GM21529 (cell line): ENCODE data around the gene GSAP.
A peak's percentile ranks its signal among the peaks of the same experiment; 100 is the strongest.

Experiments used
- ATAC-seq: cut with Tn5 transposase; IDR thresholded peaks from one replicate; pipeline ENCODE4 v1.9.1; 2021; ENCODE audit not compliant: unreplicated experiment

The GSAP gene

GRCh38 chr7:77330169-77330882 lies 85.8 kb downstream of the GSAP start:
- peak; percentile 81 for ATAC-seq

- ATAC-seq, result no peak
These were observed 86.5 kb downstream of the GSAP start for GRCh38 chr7:77329466-77330168.

- ATAC-seq, result no peak
These were observed 87.5 kb downstream of the GSAP start for GRCh38 chr7:77328669-77329068.

- no peak for ATAC-seq
These were observed 88.1 kb downstream of the GSAP start for GRCh38 chr7:77327932-77328628.

- no peak for ATAC-seq
These were observed 88.8 kb downstream of the GSAP start for GRCh38 chr7:77327067-77327931.

- ATAC-seq, result no peak
These were observed 90.0 kb downstream of the GSAP start for GRCh38 chr7:77326131-77326530.

GRCh38 chr7:77321300-77321699 lies 94.8 kb downstream of the GSAP start:
- ATAC-seq, result no peak

GRCh38 chr7:77320714-77321113 lies 95.4 kb downstream of the GSAP start:
- no peak for ATAC-seq

- ATAC-seq, result no peak
These were observed 96.0 kb downstream of the GSAP start for GRCh38 chr7:77320137-77320536.

- ATAC-seq, result no peak
These were observed 98.1 kb downstream of the GSAP start for GRCh38 chr7:77318019-77318418.

- no peak for ATAC-seq
These were observed 99.8 kb downstream of the GSAP start for GRCh38 chr7:77316219-77316978.

GRCh38 chr7:77315182-77315591 lies 101.0 kb downstream of the GSAP start:
- no peak for ATAC-seq

GRCh38 chr7:77313876-77314480 lies 102.2 kb downstream of the GSAP start:
- no peak for ATAC-seq

GRCh38 chr7:77313085-77313484 lies 103.1 kb downstream of the GSAP start:
- no peak for ATAC-seq

- no peak for ATAC-seq
These were observed 105.2 kb downstream of the GSAP start for GRCh38 chr7:77310982-77311381.

- no peak for ATAC-seq
These were observed 106.4 kb downstream of the GSAP start for GRCh38 chr7:77309714-77310220.

GRCh38 chr7:77308792-77309191 lies 107.4 kb downstream of the GSAP start:
- no peak for ATAC-seq

- no peak for ATAC-seq
These were observed 109.7 kb downstream of the GSAP start for GRCh38 chr7:77306231-77307067.

- no peak for ATAC-seq
These were observed 120.6 kb downstream of the GSAP start for GRCh38 chr7:77295549-77295948.
